ENCODE data around the gene NCS1. TPM values are rescaled to one million over a fixed set of nuclear protein-coding genes. Genes with fewer than 3 reads are reported as not detected.

NCS1 gene
- total and polyA plus RNA-seq, 2 of the 8 experiments (the other 6 are each of a cell fraction or from before 2014, with no cell fraction given): 34.7 to 47.6 TPM

GRCh38 chr9:130201399-130201873 is 29.2 kb downstream of the NCS1 start:
- DNase-seq (ENCODE audit: low read depth in 1 of 2, low spot score in 2 of 2): no peak
- 94% methylated on average over 12 of the region's 12 CpGs; no CpG with 5 or more reads in 1 of the 2 experiments for WGBS, 2 experiments (ENCODE audit: extremely low coverage in 1 of 2, insufficient coverage in 1 of 2, insufficient read length in 1 of 2, insufficient replicate concordance in 2 of 2, low coverage in 1 of 2, low lambda C conversion rate in 2 of 2, missing lambda C conversion rate in 1 of 2)
- TF ChIP-seq CBX5 (IDR thresholded peaks at IDR 0.05; ENCODE audit: low read depth, low read length) (no peak), ZNF274 (IDR thresholded peaks at IDR 0.05; ENCODE audit: borderline replicate concordance, extremely low read depth, low read length) (no peak), CEBPB (IDR thresholded peaks at IDR 0.05; ENCODE audit: low read depth, low read length) (no peak), TCF12 (IDR thresholded peaks at IDR 0.05; ENCODE audit: low read depth, low read length) (no peak), RFX5 (IDR thresholded peaks at IDR 0.05; ENCODE audit: borderline replicate concordance, low read depth, low read length) (no peak), TAF1 (IDR thresholded peaks at IDR 0.05; ENCODE audit: low read depth, low read length) (no peak), FOSL1 (IDR thresholded peaks at IDR 0.05; ENCODE audit: insufficient read depth, low read depth, low read length) (no peak), KDM5A (IDR thresholded peaks at IDR 0.05; ENCODE audit: low read length) (no peak)
- Histone ChIP-seq H3K23ac (ENCODE audit: insufficient read length) (no peak overlapping the region), H4K8ac (ENCODE audit: extremely low read depth, insufficient read depth, low read length) (no peak overlapping the region), H4K20me1 (replicated peaks in 1 of 2; ENCODE audit: control insufficient read depth in 1 of 2, insufficient read depth in 2 of 2, low read length in 2 of 2) (no peaks in the 10 kb centered on the region), H3K79me2 (ENCODE audit: control insufficient read depth in 1 of 2, insufficient read depth in 2 of 2, low read length in 2 of 2) (no peaks in the 10 kb centered on the region; a peak in 1 of 4 replicates), H4K91ac (replicated peaks; ENCODE audit: insufficient read length, low read length) (no peak overlapping the region), H3K36me3 (ENCODE audit: control insufficient read depth in 2 of 4, insufficient read depth in 4 of 4, low read length in 3 of 4) (no peaks in the 10 kb centered on the region), H3K18ac (ENCODE audit: extremely low read depth, low read length) (no peak overlapping the region), H2BK12ac (ENCODE audit: low read depth, low read length) (no peak overlapping the region), H3K27me3 (replicated peaks in 1 of 4; ENCODE audit: control insufficient read depth in 3 of 4, extremely low read depth in 1 of 4, insufficient read depth in 3 of 4, low read length in 3 of 4) (no peaks in the 10 kb centered on the region; a peak in 1 of 7 replicates), H2BK20ac (ENCODE audit: low read length) (no peak overlapping the region), H2AFZ (ENCODE audit: low read length) (no peak overlapping the region), H3K9ac (replicated peaks in 1 of 4; ENCODE audit: extremely low read depth in 1 of 4, low read depth in 3 of 4, low read length in 3 of 4) (no peak overlapping the region), H3K23me2 (ENCODE audit: low read depth, low read length) (no peaks in the 10 kb centered on the region), H2BK5ac (ENCODE audit: low read depth, low read length) (peak overlapping the region; percentile 32), H3K27ac (ENCODE audit: low read depth, low read length) (no peak overlapping the region), H3K4me1 (replicated peaks in 1 of 4; ENCODE audit: control insufficient read depth in 3 of 4, insufficient read depth in 4 of 4, low read length in 3 of 4) (peaks cover 0 to 5% (median 0%) of the 10 kb centered on the region in 4 experiments; a peak in 1 of 7 replicates), H3K4me2 (ENCODE audit: insufficient read depth in 1 of 2, low read depth in 2 of 2, low read length in 2 of 2) (no peak overlapping the region), H3K4ac (replicated peaks; ENCODE audit: insufficient read length, low read depth, low read length) (no peak overlapping the region), H2BK15ac (ENCODE audit: low read length) (no peak overlapping the region), H3K4me3 (ENCODE audit: extremely low read depth in 1 of 4, insufficient read depth in 2 of 4, low read depth in 3 of 4, low read length in 4 of 4) (no peak overlapping the region), H3K56ac (replicated peaks; ENCODE audit: insufficient read length, low read depth, low read length) (no peak overlapping the region), H3K14ac (ENCODE audit: insufficient read length) (no peak overlapping the region), H4K5ac (ENCODE audit: insufficient read length, low read depth, low read length) (no peak overlapping the region), H3K9me3 (ENCODE audit: insufficient read depth in 2 of 2, low read depth in 1 of 2, low read length in 1 of 2) (no peaks in the 10 kb centered on the region), H2AK5ac (ENCODE audit: low read depth, low read length) (no peak overlapping the region), H2BK120ac (replicated peaks; ENCODE audit: low read depth, low read length) (no peak overlapping the region), H3K79me1 (ENCODE audit: low read depth, low read length) (peaks cover 4% of the 10 kb centered on the region)
- no peak for FAIRE-seq
- CTCF ChIA-PET (ENCODE audit: partially characterized antibody): interaction anchor here (1.1 to 2.1 kb wide), 6 partner anchors 18 to 142 kb away, joined by 3 to 7 read pairs (median 4); no protein-coding TSS in a partner anchor
- POLR2A ChIA-PET (ENCODE audit: partially characterized antibody): interaction anchor here (0.8 kb wide), 1 partner anchor 18 kb away, joined by 4 read pairs; no protein-coding TSS in a partner anchor

Measured in H1 (cell line).